Thyroid gland (tissue), 4 donors: ENCODE data around the gene HECW1. TPM values are rescaled to one million over a fixed set of nuclear protein-coding genes. Genes with fewer than 3 reads are reported as not detected.
A peak's percentile ranks its signal among the peaks of the same experiment; 100 is the strongest.

ENCODE experiments used
- DNase-seq, 2 donors: peaks; one replicate each; pipeline ENCODE4 v3.0.0-alpha.2; 2019
- H3K27ac ChIP-seq, 3 donors: fragments of 200-600 bp; sonication (generic); 1 replicate in 2 of 3; 2 replicates in 1 of 3; pipeline ENCODE4 v1.5.1; 2016 to 2019; ENCODE audit warnings: mild to moderate bottlenecking in 1 of 3, moderate library complexity in 1 of 3
- H3K27me3 ChIP-seq: fragments of 200-600 bp; sonication (generic); one replicate; pipeline ENCODE4 v1.5.1; 2019
- H3K36me3 ChIP-seq, 2 donors: fragments of 200-600 bp; sonication (generic); one replicate each; pipeline ENCODE4 v1.5.1; 2016 to 2019
- H3K4me1 ChIP-seq, 2 donors: fragments of 200-600 bp; sonication (generic); one replicate each; pipeline ENCODE4 v1.5.1; 2017 to 2019
- H3K4me3 ChIP-seq, 3 donors: fragments of 200-600 bp; sonication (generic); replicated peaks in 1 of 3; 1 replicate in 2 of 3; 2 replicates in 1 of 3; pipeline ENCODE4 v1.5.1; 2016; ENCODE audit warnings: mild to moderate bottlenecking in 1 of 3
- H3K9me3 ChIP-seq: fragments of 200-600 bp; sonication (generic); one replicate; pipeline ENCODE4 v1.5.1; 2017
- POLR2A ChIP-seq, 2 donors: fragments of 450-650 bp; IDR thresholded peaks; one replicate each; pipeline ENCODE4 v1.6.1; 2017; ENCODE audit warnings: antibody characterized with exemption in 2 of 2, mild to moderate bottlenecking in 2 of 2, moderate library complexity in 1 of 2
- WGBS, 2 donors: methylation state at CpG; one replicate each; pipeline ENCODE4 v1.1.5; 2017; 5-methylcytosine and 5-hydroxymethylcytosine counted together
- intact Hi-C: fragments of 100-400 bp; cut with DNase I; formaldehyde crosslinking; loops from one replicate; pipeline ENCODE4 v1.15.1; 2023
- total RNA-seq, 4 donors: library from RNA; depleted of rRNA; stranded (reverse); fragments of >200 nt; gene quantifications; one replicate each; pipeline ENCODE4 v1.2.3, GENCODE V29; 2016
- TF ChIP-seq, protein P1 (sequence below), 6 experiments: fragments of 200-600 bp in 3 of 6; fragments of 450-650 bp in 3 of 6; sonication (generic) in 3 of 6; IDR thresholded peaks; one replicate each; pipeline ENCODE4 v1.5.1; 2016 to 2019; ENCODE audit warnings: antibody characterized with exemption in 6 of 6, mild to moderate bottlenecking in 2 of 6, inconsistent platforms in 1 of 6, moderate library complexity in 1 of 6

Gene HECW1
- total RNA-seq, 4 donors from 2014 or later: 0.67 to 4.7 (median 2.3) TPM

DNA sequence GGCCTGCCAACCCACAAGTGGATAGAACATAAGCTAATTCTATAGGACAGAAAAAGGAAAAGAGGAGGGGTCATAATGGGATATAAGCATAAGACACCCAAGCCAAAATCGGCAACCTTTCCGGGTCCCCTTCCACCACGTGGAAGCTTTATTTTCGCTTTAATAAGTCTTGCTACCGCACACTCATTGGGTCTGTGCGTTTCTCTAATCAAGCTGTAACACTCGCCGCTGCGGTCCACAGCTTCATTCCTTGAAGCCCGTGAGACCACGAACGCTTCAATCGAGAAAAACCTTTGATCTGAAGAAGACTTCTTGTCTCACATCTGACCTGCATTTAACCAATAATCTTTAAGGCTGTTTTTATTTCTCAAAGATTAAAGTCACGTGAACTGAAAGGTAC is 35.8 kb upstream of the HECW1 start:
- peaks cover 4 to 22% of the 10 kb centered on the region in 2 donors for H3K4me1 ChIP-seq
- intact Hi-C loops: no loop called here
- no peaks in the 10 kb centered on the region for H3K27me3 ChIP-seq
- WGBS, 2 donors: 59 to 63% methylated on average over 14 of the region's 14 CpGs
- no peaks in the 10 kb centered on the region for H3K9me3 ChIP-seq
- TF ChIP-seq, protein P1, sequence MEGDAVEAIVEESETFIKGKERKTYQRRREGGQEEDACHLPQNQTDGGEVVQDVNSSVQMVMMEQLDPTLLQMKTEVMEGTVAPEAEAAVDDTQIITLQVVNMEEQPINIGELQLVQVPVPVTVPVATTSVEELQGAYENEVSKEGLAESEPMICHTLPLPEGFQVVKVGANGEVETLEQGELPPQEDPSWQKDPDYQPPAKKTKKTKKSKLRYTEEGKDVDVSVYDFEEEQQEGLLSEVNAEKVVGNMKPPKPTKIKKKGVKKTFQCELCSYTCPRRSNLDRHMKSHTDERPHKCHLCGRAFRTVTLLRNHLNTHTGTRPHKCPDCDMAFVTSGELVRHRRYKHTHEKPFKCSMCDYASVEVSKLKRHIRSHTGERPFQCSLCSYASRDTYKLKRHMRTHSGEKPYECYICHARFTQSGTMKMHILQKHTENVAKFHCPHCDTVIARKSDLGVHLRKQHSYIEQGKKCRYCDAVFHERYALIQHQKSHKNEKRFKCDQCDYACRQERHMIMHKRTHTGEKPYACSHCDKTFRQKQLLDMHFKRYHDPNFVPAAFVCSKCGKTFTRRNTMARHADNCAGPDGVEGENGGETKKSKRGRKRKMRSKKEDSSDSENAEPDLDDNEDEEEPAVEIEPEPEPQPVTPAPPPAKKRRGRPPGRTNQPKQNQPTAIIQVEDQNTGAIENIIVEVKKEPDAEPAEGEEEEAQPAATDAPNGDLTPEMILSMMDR (IDR thresholded peaks at IDR 0.05): no peak
- no peak for TF ChIP-seq POLR2A (IDR thresholded peaks at IDR 0.05)
- no peak overlapping the region for H3K4me3 ChIP-seq
- H3K36me3 ChIP-seq: no peaks in the 10 kb centered on the region
- DNase-seq: peak; percentile 11 to 15
- H3K27ac ChIP-seq: no peak overlapping the region

DNA sequence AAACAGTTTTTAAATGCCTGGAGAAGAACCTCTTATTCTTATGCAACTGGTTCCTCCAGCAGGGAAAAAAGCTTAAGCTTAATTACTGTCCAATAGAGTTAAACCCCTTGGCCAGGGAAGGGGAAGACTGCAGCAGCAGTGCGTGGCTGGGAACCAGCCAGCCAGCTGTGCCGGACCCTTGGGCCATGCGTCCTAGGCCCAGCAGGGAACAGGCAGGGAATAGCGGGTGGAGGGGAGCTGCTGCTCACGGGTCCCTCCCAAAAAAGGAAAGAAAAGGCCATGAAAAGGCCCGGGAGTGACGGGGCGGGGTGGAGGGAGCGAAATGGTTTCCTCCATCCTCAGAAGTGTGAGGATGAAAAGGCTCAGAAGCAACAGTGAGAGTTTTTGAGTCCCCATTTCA is 35.2 kb upstream of the HECW1 start:
- DNase-seq: peak; percentile 5 to 10
- intact Hi-C loops: no loop called here

DNA sequence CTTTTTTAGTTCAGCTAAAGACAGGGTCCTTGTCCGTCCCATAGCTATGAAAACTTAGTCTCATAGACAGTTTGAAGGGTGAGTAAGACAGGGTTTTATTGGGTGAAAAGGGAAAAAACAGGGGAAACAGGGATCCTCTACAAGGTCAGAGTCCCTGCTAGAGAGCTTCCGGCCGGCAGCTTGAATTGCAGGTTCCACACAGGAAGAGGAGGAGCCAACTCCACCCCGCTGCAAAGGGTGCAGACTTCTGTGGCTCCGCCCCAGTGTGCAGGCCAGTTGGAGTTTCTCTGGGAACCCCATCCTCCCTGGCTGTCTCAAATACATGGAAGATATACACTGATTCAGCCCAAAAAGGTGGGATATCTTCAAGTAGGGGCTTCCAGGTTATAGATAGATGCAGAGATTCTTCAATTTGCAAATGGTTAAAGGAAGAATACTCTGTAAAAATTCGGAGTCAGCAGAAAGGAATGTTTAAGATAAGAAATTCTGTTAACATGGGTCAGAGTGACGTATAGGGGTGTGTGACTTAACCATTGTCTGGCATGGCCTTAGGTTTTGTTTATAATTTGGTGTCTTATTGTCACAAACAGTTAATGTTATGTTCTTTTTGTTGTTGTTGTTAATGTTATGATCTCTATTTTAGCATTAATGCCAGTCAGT is 34.6 kb upstream of the HECW1 start:
- no peaks in the 10 kb centered on the region for H3K9me3 ChIP-seq
- WGBS, 2 donors: 75 to 82% methylated on average over 7 of the region's 7 CpGs
- no peak overlapping the region for H3K27ac ChIP-seq
- TF ChIP-seq, protein P1 (IDR thresholded peaks at IDR 0.05): no peak
- no peak for TF ChIP-seq POLR2A (IDR thresholded peaks at IDR 0.05)
- H3K4me1 ChIP-seq: peaks cover 4 to 15% of the 10 kb centered on the region in 2 donors
- intact Hi-C loops: no loop called here
- H3K36me3 ChIP-seq: no peaks in the 10 kb centered on the region
- peak; percentile 23 to 38 for DNase-seq
- no peak overlapping the region for H3K4me3 ChIP-seq
- no peaks in the 10 kb centered on the region for H3K27me3 ChIP-seq

More for the DNA sequence above, 35.2 kb upstream of the HECW1 start:
- no peak overlapping the region for H3K4me3 ChIP-seq
- WGBS, 2 donors: 72 to 74% methylated on average over 9 of the region's 9 CpGs
- peaks cover 4 to 17% of the 10 kb centered on the region in 2 donors for H3K4me1 ChIP-seq
- no peaks in the 10 kb centered on the region for H3K36me3 ChIP-seq
- peak overlapping the region in 1 of 3 donors; percentile 40 for H3K27ac ChIP-seq
- no peaks in the 10 kb centered on the region for H3K27me3 ChIP-seq
- TF ChIP-seq, protein P1 (IDR thresholded peaks at IDR 0.05): no peak
- H3K9me3 ChIP-seq: no peaks in the 10 kb centered on the region

DNA sequence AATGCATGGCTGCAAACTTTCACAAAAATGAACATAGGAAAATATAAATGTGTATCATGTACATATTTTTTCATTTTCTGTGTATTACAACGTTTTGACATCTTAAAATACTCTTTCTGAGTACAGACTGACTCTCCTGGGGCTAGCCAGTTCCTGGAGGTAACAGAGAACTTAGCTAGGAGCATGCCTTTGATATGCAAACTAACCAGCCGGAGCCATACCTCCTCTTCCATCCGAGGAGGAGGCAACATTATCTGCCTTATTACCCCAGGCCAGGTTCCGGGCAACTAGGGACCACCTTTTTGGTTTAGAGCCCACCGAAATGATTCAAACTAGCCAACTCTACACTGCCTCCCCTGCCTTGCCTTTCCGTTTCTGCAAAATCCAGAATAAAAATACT is 33.7 kb upstream of the HECW1 start:
- Histone ChIP-seq H3K4me1 (peaks cover 4 to 11% of the 10 kb centered on the region in 2 donors), H3K9me3 (no peaks in the 10 kb centered on the region), H3K27ac (no peak overlapping the region), H3K27me3 (no peaks in the 10 kb centered on the region), H3K4me3 (no peak overlapping the region), H3K36me3 (no peaks in the 10 kb centered on the region)
- intact Hi-C loops: no loop called here
- 74 to 84% methylated on average over 6 of the region's 6 CpGs for WGBS, 2 donors
- DNase-seq: no peak
- TF ChIP-seq POLR2A (IDR thresholded peaks at IDR 0.05): no peak
- TF ChIP-seq, protein P1 (IDR thresholded peaks at IDR 0.05): no peak

DNA sequence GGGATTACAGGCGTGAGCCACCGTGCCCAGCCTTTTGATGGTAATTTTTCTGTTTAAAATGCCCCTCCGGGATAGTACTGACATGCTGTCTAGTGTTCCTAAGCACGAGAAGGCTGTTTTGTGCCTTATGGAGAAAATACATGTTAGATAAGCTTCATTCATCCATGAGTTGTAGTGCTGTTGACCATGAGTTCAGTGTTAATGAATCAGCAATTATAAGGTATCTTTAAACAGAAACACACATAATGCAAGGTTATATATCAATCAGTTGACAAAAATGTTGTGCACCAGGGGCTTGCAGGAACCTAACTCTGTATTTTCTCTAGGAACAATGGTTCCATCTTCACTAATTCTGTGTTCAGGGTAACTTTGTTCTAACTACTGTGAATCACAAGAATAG is 30.8 kb upstream of the HECW1 start:
- H3K4me3 ChIP-seq: no peak overlapping the region
- no peaks in the 10 kb centered on the region for H3K36me3 ChIP-seq
- no peaks in the 10 kb centered on the region for H3K27me3 ChIP-seq
- no peak overlapping the region for H3K27ac ChIP-seq
- H3K9me3 ChIP-seq: no peaks in the 10 kb centered on the region
- no peak for DNase-seq
- intact Hi-C loops: no loop called here
- no peak for TF ChIP-seq POLR2A (IDR thresholded peaks at IDR 0.05)
- TF ChIP-seq, protein P1 (IDR thresholded peaks at IDR 0.05): no peak
- WGBS, 2 donors: 91 to 94% methylated on average over 4 of the region's 4 CpGs
- peaks cover 4 to 7% of the 10 kb centered on the region in 2 donors for H3K4me1 ChIP-seq
